ENCODE data around the gene MAPK4. TPM values are rescaled to one million over a fixed set of nuclear protein-coding genes. Genes with fewer than 3 reads are reported as not detected.

Gene MAPK4
- total RNA-seq, 1 donor from 2014 or later: 9.3 TPM

GRCh38 chr18:50659091-50660003, 99.5 kb downstream of the MAPK4 start:
- H3K27me3 Mint-ChIP-seq (ENCODE audit: low read depth): no peaks in the 10 kb centered on the region
- DNase-seq (ENCODE audit: low read depth, low spot score): no peak
- H3K4me3 Mint-ChIP-seq: no peak overlapping the region
- H3K36me3 Mint-ChIP-seq (ENCODE audit: low read depth): peaks cover 16% of the 10 kb centered on the region
- no peak overlapping the region for H3K27ac Mint-ChIP-seq (ENCODE audit: unreplicated experiment)
- peaks cover 15% of the 10 kb centered on the region for H3K4me1 Mint-ChIP-seq
- H3K9me3 Mint-ChIP-seq: peaks cover 4% of the 10 kb centered on the region
- TF ChIP-seq CTCF (conservative IDR thresholded peaks at IDR 0.05): no peak

- peaks cover 12% of the 10 kb centered on the region for H3K4me1 Mint-ChIP-seq
- H3K27ac Mint-ChIP-seq (ENCODE audit: unreplicated experiment): no peak overlapping the region
- no peak for TF ChIP-seq CTCF (conservative IDR thresholded peaks at IDR 0.05)
- H3K4me3 Mint-ChIP-seq: no peak overlapping the region
- no peaks in the 10 kb centered on the region for H3K27me3 Mint-ChIP-seq (ENCODE audit: low read depth)
- peaks cover 24% of the 10 kb centered on the region for H3K36me3 Mint-ChIP-seq (ENCODE audit: low read depth)
- peaks cover 4% of the 10 kb centered on the region for H3K9me3 Mint-ChIP-seq
- no peak for DNase-seq (ENCODE audit: low read depth, low spot score)
Measured at GRCh38 chr18:50661013-50661412, 101.1 kb downstream of the MAPK4 start.

GRCh38 chr18:50662177-50662576, 102.3 kb downstream of the MAPK4 start:
- Mint-ChIP-seq H3K27ac (ENCODE audit: unreplicated experiment) (no peak overlapping the region), H3K4me1 (peaks cover 12% of the 10 kb centered on the region), H3K36me3 (ENCODE audit: low read depth) (peaks cover 24% of the 10 kb centered on the region), H3K9me3 (peaks cover 4% of the 10 kb centered on the region), H3K4me3 (no peak overlapping the region), H3K27me3 (ENCODE audit: low read depth) (no peaks in the 10 kb centered on the region)
- peak; percentile 65 for TF ChIP-seq CTCF (conservative IDR thresholded peaks at IDR 0.05)
- no peak for DNase-seq (ENCODE audit: low read depth, low spot score)

- Mint-ChIP-seq H3K4me1 (peaks cover 12% of the 10 kb centered on the region), H3K4me3 (no peak overlapping the region), H3K36me3 (ENCODE audit: low read depth) (peaks cover 24% of the 10 kb centered on the region), H3K27ac (ENCODE audit: unreplicated experiment) (peak overlapping the region; percentile 36), H3K9me3 (peaks cover 4% of the 10 kb centered on the region), H3K27me3 (ENCODE audit: low read depth) (no peaks in the 10 kb centered on the region)
- DNase-seq (ENCODE audit: low read depth, low spot score): no peak
- no peak for TF ChIP-seq CTCF (conservative IDR thresholded peaks at IDR 0.05)
Measured at GRCh38 chr18:50662775-50663383, 103.0 kb downstream of the MAPK4 start.

GRCh38 chr18:50663626-50664441, 103.9 kb downstream of the MAPK4 start:
- TF ChIP-seq CTCF (conservative IDR thresholded peaks at IDR 0.05): no peak
- peaks cover 4% of the 10 kb centered on the region for H3K9me3 Mint-ChIP-seq
- no peak overlapping the region for H3K4me3 Mint-ChIP-seq
- DNase-seq (ENCODE audit: low read depth, low spot score): no peak
- H3K36me3 Mint-ChIP-seq (ENCODE audit: low read depth): peaks cover 18% of the 10 kb centered on the region
- peaks cover 12% of the 10 kb centered on the region for H3K4me1 Mint-ChIP-seq
- no peak overlapping the region for H3K27ac Mint-ChIP-seq (ENCODE audit: unreplicated experiment)
- no peaks in the 10 kb centered on the region for H3K27me3 Mint-ChIP-seq (ENCODE audit: low read depth)
